Measurements from ENCODE around the gene KCNIP1.

DNA sequence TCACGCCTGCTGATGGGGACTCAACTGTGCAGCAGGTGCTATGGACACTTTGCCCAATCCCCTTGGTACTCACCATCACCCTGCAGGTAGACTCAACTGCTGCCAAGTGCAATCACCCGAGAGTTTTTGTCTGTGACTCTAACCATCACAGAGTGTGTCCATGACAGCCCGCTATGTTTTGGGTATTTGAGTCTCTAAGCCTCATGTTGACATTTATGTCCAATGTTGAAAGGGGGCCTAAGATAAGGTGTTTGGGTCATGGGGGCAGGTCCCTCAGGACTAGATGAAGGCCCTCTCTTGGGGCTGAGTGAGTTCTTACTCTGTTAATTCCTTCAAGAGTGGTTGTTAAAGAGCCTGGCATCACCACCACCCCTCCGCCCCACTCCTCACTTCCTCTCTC, 235.6 kb downstream of the KCNIP1 start:
- TF ChIP-seq, protein P1, sequence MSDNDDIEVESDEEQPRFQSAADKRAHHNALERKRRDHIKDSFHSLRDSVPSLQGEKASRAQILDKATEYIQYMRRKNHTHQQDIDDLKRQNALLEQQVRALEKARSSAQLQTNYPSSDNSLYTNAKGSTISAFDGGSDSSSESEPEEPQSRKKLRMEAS (IDR thresholded peaks at IDR 0.05), result no peak
- TF ChIP-seq, protein P2, sequence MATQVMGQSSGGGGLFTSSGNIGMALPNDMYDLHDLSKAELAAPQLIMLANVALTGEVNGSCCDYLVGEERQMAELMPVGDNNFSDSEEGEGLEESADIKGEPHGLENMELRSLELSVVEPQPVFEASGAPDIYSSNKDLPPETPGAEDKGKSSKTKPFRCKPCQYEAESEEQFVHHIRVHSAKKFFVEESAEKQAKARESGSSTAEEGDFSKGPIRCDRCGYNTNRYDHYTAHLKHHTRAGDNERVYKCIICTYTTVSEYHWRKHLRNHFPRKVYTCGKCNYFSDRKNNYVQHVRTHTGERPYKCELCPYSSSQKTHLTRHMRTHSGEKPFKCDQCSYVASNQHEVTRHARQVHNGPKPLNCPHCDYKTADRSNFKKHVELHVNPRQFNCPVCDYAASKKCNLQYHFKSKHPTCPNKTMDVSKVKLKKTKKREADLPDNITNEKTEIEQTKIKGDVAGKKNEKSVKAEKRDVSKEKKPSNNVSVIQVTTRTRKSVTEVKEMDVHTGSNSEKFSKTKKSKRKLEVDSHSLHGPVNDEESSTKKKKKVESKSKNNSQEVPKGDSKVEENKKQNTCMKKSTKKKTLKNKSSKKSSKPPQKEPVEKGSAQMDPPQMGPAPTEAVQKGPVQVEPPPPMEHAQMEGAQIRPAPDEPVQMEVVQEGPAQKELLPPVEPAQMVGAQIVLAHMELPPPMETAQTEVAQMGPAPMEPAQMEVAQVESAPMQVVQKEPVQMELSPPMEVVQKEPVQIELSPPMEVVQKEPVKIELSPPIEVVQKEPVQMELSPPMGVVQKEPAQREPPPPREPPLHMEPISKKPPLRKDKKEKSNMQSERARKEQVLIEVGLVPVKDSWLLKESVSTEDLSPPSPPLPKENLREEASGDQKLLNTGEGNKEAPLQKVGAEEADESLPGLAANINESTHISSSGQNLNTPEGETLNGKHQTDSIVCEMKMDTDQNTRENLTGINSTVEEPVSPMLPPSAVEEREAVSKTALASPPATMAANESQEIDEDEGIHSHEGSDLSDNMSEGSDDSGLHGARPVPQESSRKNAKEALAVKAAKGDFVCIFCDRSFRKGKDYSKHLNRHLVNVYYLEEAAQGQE (IDR thresholded peaks at IDR 0.05; ENCODE audit: low read depth), result no peak
- no peak for TF ChIP-seq EP300 (IDR thresholded peaks at IDR 0.05; ENCODE audit: borderline replicate concordance)
- TF ChIP-seq TAF1 (IDR thresholded peaks at IDR 0.05; ENCODE audit: low read depth), result no peak
- no peak for TF ChIP-seq RAD21 (IDR thresholded peaks at IDR 0.05; ENCODE audit: low read depth)
- TF ChIP-seq YY1 (IDR thresholded peaks at IDR 0.05; ENCODE audit: low read depth), result no peak
- no peak for TF ChIP-seq TCF12 (IDR thresholded peaks at IDR 0.05; ENCODE audit: low read depth)
- TF ChIP-seq CREB1 (IDR thresholded peaks at IDR 0.05; ENCODE audit: low read depth), result no peak
- TF ChIP-seq, protein P3, sequence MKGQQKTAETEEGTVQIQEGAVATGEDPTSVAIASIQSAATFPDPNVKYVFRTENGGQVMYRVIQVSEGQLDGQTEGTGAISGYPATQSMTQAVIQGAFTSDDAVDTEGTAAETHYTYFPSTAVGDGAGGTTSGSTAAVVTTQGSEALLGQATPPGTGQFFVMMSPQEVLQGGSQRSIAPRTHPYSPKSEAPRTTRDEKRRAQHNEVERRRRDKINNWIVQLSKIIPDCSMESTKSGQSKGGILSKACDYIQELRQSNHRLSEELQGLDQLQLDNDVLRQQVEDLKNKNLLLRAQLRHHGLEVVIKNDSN (IDR thresholded peaks at IDR 0.05), result no peak
- TF ChIP-seq FOXM1 (IDR thresholded peaks at IDR 0.05; ENCODE audit: borderline replicate concordance, low read depth), result no peak
- TF ChIP-seq CEBPB (IDR thresholded peaks at IDR 0.05), result no peak
- no peak for TF ChIP-seq TEAD4 (IDR thresholded peaks at IDR 0.05)
- no peak for TF ChIP-seq EGR1 (IDR thresholded peaks at IDR 0.05)
- TF ChIP-seq NFIC (IDR thresholded peaks at IDR 0.05), result no peak

All from Ishikawa (cell line).